HL-60 (cell line): ENCODE results near the gene DIPK1A.

Experiments used
- DNase-seq, 2 experiments: peaks; one replicate each; pipeline ENCODE4 v3.0.0-alpha.2; 2010 to 2020; ENCODE audit warnings: low read depth in 1 of 2, low spot score in 1 of 2
- H3K27ac ChIP-seq: fragments of 250-450 bp; sonication (Bioruptor Pico); replicated peaks from 2 replicates; pipeline ENCODE4 v1.5.1; 2020; ENCODE audit warnings: mild to moderate bottlenecking, moderate library complexity
- H3K27me3 ChIP-seq: fragments of 250-450 bp; sonication (Bioruptor Pico); 2 replicates; pipeline ENCODE4 v1.5.1; 2021; ENCODE audit warnings: mild to moderate bottlenecking, moderate library complexity; ENCODE audit not compliant: insufficient read depth, poor library complexity, severe bottlenecking
- H3K4me3 ChIP-seq: replicated peaks from 2 replicates; pipeline ENCODE4 v1.5.1; 2011; ENCODE audit warnings: mild to moderate bottlenecking, control low read depth, low read length; ENCODE audit not compliant: insufficient read depth
- GABPA ChIP-seq: IDR thresholded peaks from 2 replicates; pipeline ENCODE4 v1.6.1; 2012; ENCODE audit warnings: low read depth
- POLR2AphosphoS5 ChIP-seq: IDR thresholded peaks from 2 replicates; pipeline ENCODE4 v1.6.1; 2012; ENCODE audit warnings: low read depth
- SPI1 ChIP-seq: IDR thresholded peaks from 2 replicates; pipeline ENCODE4 v1.6.1; 2012; ENCODE audit warnings: low read depth, mild to moderate bottlenecking, borderline replicate concordance
- TF ChIP-seq, protein P1 (sequence below): IDR thresholded peaks from one replicate; pipeline ENCODE4 v1.5.1; 2011; ENCODE audit warnings: low read length, control low read depth, inconsistent platforms; ENCODE audit not compliant: insufficient read depth
- TF ChIP-seq, protein P2 (sequence below): IDR thresholded peaks from 2 replicates; pipeline ENCODE4 v1.6.1; 2012; ENCODE audit warnings: low read depth; ENCODE audit not compliant: insufficient replicate concordance

DIPK1A gene

DNA sequence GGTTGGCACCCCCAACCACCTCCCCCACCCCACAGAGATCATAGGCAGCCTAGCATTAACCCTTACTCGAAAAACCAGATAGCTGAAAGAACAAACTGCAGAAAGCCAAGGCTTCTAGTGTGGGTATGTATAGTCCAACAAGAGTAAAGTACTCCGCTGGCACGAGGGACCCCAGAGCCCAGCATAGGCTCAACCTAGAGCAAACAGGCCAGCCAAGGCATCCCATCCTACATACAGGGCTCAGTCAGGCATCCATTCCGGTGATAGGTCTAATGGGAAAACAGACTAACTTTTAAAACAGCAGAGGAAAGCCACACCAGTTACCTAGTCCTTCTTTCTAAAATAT is 17.8 kb downstream of the DIPK1A start:
- no peak overlapping the region for H3K4me3 ChIP-seq
- H3K27me3 ChIP-seq = peaks cover 5% of the 10 kb centered on the region
- no peak overlapping the region for H3K27ac ChIP-seq
- TF ChIP-seq POLR2AphosphoS5 (no peak), GABPA (no peak)
- TF ChIP-seq, protein P1, sequence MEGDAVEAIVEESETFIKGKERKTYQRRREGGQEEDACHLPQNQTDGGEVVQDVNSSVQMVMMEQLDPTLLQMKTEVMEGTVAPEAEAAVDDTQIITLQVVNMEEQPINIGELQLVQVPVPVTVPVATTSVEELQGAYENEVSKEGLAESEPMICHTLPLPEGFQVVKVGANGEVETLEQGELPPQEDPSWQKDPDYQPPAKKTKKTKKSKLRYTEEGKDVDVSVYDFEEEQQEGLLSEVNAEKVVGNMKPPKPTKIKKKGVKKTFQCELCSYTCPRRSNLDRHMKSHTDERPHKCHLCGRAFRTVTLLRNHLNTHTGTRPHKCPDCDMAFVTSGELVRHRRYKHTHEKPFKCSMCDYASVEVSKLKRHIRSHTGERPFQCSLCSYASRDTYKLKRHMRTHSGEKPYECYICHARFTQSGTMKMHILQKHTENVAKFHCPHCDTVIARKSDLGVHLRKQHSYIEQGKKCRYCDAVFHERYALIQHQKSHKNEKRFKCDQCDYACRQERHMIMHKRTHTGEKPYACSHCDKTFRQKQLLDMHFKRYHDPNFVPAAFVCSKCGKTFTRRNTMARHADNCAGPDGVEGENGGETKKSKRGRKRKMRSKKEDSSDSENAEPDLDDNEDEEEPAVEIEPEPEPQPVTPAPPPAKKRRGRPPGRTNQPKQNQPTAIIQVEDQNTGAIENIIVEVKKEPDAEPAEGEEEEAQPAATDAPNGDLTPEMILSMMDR = no peak
- no peak for DNase-seq

DNA sequence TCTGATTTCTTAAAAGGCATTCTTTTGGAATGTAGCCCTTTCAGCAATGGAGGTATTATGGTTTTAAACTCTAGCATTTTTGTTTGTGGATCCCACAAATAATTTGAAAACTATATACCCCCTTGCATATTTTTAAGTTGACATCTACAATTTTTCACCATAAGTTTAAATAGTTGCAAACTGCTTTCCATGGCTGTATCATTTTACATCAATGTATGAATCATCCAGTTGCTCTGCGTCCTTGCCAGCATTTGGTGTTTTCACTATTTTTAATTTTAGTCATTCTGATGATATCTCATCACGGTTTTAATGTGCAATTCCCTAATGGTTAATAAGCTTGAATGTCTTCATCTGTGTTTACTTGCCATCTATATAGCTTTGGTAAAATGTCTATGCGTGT is 20.7 kb downstream of the DIPK1A start:
- peaks cover 5% of the 10 kb centered on the region for H3K27me3 ChIP-seq
- H3K4me3 ChIP-seq = no peak overlapping the region
- no peak for DNase-seq
- TF ChIP-seq GABPA (no peak), POLR2AphosphoS5 (no peak), SPI1 (no peak)
- TF ChIP-seq, protein P2, sequence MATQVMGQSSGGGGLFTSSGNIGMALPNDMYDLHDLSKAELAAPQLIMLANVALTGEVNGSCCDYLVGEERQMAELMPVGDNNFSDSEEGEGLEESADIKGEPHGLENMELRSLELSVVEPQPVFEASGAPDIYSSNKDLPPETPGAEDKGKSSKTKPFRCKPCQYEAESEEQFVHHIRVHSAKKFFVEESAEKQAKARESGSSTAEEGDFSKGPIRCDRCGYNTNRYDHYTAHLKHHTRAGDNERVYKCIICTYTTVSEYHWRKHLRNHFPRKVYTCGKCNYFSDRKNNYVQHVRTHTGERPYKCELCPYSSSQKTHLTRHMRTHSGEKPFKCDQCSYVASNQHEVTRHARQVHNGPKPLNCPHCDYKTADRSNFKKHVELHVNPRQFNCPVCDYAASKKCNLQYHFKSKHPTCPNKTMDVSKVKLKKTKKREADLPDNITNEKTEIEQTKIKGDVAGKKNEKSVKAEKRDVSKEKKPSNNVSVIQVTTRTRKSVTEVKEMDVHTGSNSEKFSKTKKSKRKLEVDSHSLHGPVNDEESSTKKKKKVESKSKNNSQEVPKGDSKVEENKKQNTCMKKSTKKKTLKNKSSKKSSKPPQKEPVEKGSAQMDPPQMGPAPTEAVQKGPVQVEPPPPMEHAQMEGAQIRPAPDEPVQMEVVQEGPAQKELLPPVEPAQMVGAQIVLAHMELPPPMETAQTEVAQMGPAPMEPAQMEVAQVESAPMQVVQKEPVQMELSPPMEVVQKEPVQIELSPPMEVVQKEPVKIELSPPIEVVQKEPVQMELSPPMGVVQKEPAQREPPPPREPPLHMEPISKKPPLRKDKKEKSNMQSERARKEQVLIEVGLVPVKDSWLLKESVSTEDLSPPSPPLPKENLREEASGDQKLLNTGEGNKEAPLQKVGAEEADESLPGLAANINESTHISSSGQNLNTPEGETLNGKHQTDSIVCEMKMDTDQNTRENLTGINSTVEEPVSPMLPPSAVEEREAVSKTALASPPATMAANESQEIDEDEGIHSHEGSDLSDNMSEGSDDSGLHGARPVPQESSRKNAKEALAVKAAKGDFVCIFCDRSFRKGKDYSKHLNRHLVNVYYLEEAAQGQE = no peak
- TF ChIP-seq, protein P1 = no peak
- no peak overlapping the region for H3K27ac ChIP-seq

DNA sequence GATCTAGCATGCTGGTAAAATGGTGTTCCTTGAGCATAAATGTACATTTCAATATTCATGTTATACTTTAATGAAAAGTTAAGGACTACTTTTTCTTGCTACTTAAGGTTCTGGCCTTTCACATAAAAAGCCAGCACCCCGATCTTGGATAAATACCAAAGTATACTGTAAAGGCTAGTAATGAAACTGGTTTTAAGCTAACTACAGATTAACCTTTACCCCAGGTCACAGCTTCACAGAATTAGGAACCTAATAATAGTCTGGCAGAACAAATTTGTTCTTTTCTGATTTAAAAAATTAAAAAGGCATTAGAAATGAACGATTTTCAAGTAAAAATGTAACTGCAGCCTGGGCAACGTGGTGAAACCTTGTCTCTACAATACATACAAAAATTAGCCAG is 23.5 kb downstream of the DIPK1A start:
- TF ChIP-seq POLR2AphosphoS5 (no peak), GABPA (no peak), SPI1 (no peak)
- TF ChIP-seq, protein P2 = no peak
- TF ChIP-seq, protein P1 = no peak
- peaks cover 8% of the 10 kb centered on the region for H3K27me3 ChIP-seq
- H3K27ac ChIP-seq = no peak overlapping the region
- no peak overlapping the region for H3K4me3 ChIP-seq
- DNase-seq = no peak

DNA sequence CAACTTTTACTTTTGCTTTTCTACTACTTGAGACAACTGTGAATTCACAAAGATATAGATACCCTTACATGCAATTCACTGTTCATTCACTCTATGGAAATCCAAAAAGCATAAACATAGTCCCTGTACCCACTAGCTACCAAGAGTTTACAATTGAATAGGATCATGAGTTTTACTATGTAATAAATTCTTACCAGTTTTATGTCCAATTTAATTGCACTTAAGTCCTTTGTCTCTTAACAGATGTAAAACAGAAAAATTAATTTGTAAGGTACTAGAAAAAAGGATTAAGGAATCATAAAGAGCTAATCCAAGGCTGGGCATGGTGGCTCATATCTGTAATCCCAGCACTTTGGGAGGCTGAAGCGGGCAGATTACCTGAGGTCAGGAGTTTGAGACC is 24.4 kb downstream of the DIPK1A start:
- TF ChIP-seq SPI1 (no peak), GABPA (no peak), POLR2AphosphoS5 (no peak)
- TF ChIP-seq, protein P2 = no peak
- TF ChIP-seq, protein P1 = no peak
- H3K4me3 ChIP-seq = no peak overlapping the region
- DNase-seq = no peak
- no peak overlapping the region for H3K27ac ChIP-seq
- H3K27me3 ChIP-seq = peaks cover 8% of the 10 kb centered on the region
